IPS-18c (cell line): ENCODE measurements around the gene MMP10.
"Not testable (repeated sequence)": the region's sequence is repeated elsewhere in the genome, so short reads cannot be mapped to it uniquely, and the experiment has no call there.

ENCODE experiments used
- H3K4me3 ChIP-seq: 2 replicates; pipeline ENCODE4 v1.7.0; 2013; ENCODE audit warnings: low read depth, mild to moderate bottlenecking, low read length, moderate library complexity; ENCODE audit not compliant: insufficient read depth
- H3K9me3 ChIP-seq: one replicate; pipeline ENCODE4 v1.6.1; 2013; ENCODE audit warnings: mild to moderate bottlenecking, low read length, moderate library complexity; ENCODE audit not compliant: control insufficient read depth, insufficient read depth

The MMP10 gene

DNA sequence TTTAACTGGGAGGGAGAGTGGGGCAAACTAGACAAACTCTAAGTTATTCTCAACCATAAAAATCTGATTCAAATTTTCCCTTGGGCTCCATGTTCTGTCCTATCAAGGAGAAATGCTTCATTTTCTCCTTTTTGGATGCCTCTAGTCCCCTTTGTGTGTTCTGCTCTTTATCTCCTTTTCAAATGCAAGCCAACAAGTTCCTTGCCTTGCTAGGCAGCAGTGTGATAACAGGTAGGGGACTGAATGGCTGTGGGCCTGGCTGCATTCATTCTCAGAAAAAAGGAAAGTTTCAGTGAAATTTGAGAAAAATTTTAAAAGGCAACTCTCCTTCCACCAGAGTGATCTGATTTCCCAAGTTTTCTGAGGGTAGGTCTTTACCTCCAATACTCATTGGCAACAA, 28.8 kb downstream of the MMP10 start:
- no peaks in the 10 kb centered on the region for H3K9me3 ChIP-seq
- H3K4me3 ChIP-seq, result no peak overlapping the region

GRCh38 chr11:102749101-102749722, 31.2 kb downstream of the MMP10 start:
- H3K9me3 ChIP-seq, result no peaks in the 10 kb centered on the region

DNA sequence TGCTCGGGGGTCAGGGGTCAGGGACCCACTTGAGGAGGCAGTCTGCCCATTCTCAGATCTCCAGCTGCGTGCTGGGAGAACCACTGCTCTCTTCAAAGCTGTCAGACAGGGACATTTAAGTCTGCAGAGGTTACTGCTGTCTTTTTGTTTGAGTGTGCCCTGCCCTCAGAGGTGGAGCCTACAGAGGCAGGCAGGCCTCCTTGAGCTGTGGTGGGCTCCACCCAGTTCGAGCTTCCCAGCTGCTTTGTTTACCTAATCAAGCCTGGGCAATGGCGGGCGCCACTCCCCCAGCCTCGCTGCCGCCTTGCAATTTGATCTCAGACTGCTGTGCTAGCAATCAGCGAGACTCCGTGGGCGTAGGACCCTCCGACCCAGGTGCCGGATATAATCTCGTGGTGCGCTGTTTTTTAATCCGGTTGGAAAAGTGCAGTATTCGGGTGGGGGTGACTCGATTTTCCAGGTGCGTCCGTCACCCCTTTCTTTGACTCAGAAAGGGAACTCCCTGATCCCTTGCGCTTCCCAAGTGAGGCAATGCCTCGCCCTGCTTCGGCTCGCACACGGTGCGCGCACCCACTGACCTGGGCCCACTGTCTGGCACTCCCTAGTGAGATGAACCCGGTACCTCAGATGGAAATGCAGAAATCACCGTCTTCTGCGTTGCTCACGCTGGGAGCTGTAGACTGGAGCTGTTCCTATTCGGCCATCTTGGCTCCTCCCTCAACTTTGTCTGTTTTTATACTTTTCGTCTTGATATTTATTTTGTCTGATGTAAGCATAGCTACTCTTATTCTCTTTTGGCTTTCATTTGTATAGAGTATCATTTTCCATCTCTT, 33.5 kb downstream of the MMP10 start:
- not testable (repeated sequence) for H3K4me3 ChIP-seq, H3K9me3 ChIP-seq

More at GRCh38 chr11:102749101-102749722, 31.2 kb downstream of the MMP10 start:
- H3K4me3 ChIP-seq, result no peak overlapping the region

DNA sequence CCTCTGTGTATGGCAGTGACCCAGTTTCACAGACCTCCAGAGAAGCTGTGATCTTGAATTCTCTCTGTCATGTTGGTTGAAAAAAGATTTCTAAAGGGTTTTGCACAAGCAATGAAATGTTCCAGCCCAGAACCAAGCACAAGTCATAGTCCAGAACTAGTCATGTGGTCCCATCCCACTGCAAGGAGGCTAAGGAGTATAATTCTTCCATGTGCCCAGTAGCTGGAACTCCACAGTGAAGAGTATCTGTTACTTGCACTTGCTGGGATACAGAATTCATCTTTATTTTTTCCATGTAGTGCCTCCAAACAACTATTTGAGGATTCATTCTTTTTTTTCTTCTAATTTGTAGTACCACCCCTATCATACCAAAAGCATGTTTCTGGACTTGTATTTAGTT, 45.8 kb downstream of the MMP10 start:
- Histone ChIP-seq H3K9me3 (no peaks in the 10 kb centered on the region), H3K4me3 (no peak overlapping the region)

DNA sequence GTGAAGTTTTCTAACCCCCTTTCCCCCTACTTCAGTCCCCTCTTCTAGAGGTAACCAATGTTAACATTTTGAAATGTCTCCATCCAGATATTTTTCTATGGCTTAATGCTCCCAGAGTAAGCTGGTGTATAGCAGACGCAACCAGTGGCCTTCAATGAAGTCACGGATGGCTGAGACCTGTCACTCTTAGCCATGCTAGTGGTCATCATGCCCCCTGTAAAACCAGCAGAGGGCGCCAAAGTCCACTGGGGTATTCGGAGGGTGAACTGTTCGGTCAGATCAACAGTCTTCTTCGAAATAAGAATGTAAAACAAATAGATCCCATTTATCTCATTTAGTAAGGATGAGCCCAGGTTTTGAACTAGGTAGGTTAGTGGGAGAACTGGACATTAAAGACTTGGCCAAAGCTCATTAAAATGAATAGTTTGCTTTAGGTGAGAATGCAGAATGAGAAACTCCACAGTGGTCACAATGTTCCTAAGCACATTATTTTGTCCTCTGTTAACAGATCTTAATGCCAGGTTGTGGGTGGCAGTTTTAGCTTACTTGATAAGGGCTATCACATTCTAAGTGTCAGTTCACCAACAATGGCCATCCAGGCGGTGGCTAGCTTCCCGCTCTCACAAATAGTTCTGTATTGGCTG, 47.1 kb downstream of the MMP10 start:
- H3K4me3 ChIP-seq, result no peak overlapping the region
- H3K9me3 ChIP-seq, result no peaks in the 10 kb centered on the region

GRCh38 chr11:102730944-102731343, 49.5 kb downstream of the MMP10 start:
- not testable (repeated sequence) for H3K9me3 ChIP-seq, H3K4me3 ChIP-seq

- H3K9me3 ChIP-seq, result no peaks in the 10 kb centered on the region
- H3K4me3 ChIP-seq, result no peak overlapping the region
Observed at GRCh38 chr11:102729849-102730815, 50.3 kb downstream of the MMP10 start.

DNA sequence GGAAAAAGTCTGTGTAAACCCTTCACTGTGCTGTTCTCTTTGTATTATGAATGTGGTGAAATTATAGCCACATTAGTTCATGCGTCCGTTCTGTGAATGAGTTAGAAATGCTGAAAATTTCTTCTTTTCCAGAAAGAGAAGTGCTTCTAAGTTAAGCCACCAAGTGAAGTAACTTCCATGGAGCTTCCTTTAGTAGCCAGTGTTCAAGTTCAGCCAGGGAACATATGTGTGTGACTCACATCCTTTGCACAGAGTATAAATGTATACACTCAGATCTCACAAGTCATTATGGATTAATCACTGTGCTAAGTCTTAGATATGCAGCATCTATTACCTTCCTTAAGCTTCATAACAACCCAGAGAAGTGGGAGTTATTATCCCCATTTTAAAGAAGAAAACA, 52.5 kb downstream of the MMP10 start:
- H3K4me3 ChIP-seq, result no peak overlapping the region
- H3K9me3 ChIP-seq, result no peaks in the 10 kb centered on the region

- no peaks in the 10 kb centered on the region for H3K9me3 ChIP-seq
- no peak within 1 kb of the TSS for H3K4me3 ChIP-seq
Observed at GRCh38 chr11:102724904-102725500, 55.4 kb downstream of the MMP10 start, which contains the start of gene MMP8. Gene MMP8, minus strand, starts transcription at chr11:102724954. Its CDS starts 99 bp downstream, at chr11:102724855.

GRCh38 chr11:102722821-102723220, 57.6 kb downstream of the MMP10 start:
- Histone ChIP-seq H3K4me3 (no peak overlapping the region), H3K9me3 (no peaks in the 10 kb centered on the region)
